GM18499 (cell line): Measurements from ENCODE around the gene POMC.
"Not testable (repeated sequence)": the region's sequence is repeated elsewhere in the genome, so short reads cannot be mapped to it uniquely, and the experiment has no call there.

Experiments
- ATAC-seq: cut with Tn5 transposase; IDR thresholded peaks from one replicate; pipeline ENCODE4 v1.9.1; 2021; ENCODE audit warnings: moderate number of reproducible peaks; ENCODE audit not compliant: insufficient read depth, unreplicated experiment

Gene POMC

DNA sequence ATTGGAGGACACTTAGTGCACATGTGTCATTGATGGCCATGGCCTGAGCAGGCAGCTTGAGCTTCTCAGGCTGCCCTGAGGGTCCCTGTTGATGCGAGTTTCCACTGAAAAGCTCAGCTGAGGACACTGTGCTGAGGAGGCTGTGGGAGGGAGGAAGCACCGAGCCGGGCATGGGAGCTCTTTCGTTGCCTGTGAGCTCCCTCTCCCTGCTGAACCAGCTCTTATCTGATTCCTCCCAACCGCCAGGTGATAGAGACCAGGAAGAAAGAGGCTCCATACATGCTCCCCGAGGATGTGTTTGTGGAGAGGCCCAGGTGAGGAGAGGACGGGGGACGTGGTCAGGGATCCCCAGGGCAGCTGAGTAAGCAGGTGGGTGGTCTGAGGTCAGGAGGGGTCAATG lies 27.3 kb downstream of the POMC start:
- no peak for ATAC-seq

DNA sequence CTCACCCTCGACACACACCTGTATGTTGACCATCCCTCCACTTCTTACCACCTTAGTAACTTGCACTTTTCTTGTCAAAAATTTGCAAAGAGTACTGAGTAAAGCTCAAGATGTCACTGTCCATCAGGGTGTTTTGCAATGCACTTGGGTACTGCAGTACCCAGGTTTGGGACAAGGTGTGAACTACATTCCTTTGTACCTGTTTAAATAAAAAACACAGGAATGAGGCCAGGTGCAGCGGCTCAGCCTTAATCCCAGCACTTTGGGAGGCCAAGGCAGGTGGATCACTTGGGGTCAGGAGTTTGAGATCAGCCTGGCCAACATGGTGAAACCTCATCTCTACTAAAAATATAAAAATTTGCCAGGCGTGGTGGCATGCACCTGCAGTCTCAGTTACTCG lies 27.8 kb downstream of the POMC start:
- ATAC-seq: not testable (repeated sequence)

DNA sequence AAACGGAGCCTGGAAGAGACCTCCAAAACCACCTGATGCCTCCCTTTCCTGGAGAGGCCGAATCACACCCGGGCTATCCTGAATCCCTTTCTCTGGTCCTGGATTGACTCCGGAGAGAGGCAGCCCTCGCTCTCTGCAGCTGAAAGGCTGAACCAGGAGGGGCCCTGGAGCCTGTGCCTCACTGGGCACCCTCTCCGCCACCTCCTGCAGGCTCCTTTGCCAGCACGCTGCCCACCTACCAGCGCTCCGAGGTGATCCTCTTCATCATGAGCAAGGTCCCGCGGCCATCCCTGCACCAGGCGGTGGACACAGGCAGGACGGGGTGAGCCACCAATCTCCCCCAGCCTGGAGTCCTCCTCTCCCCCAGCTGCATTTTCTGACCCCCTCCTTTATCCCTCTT lies 35.7 kb downstream of the POMC start:
- no peak for ATAC-seq

DNA sequence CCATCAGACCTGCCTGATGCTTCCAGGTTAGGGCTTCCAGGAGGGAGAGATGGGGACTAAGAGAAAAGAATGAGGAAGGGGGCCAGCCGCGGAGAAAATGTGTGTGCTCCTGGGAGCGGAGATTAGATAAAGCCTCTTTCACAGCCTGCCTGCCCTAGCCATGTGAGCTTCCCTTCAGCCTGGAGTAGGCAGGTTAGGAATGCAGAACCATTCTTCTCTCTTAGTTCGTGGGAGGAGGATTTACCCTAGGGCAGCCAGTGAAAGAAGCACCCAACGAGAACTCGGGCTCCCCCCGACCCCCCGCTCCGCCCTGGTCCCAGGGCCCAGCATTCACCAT lies 36.1 kb downstream of the POMC start:
- no peak for ATAC-seq

DNA sequence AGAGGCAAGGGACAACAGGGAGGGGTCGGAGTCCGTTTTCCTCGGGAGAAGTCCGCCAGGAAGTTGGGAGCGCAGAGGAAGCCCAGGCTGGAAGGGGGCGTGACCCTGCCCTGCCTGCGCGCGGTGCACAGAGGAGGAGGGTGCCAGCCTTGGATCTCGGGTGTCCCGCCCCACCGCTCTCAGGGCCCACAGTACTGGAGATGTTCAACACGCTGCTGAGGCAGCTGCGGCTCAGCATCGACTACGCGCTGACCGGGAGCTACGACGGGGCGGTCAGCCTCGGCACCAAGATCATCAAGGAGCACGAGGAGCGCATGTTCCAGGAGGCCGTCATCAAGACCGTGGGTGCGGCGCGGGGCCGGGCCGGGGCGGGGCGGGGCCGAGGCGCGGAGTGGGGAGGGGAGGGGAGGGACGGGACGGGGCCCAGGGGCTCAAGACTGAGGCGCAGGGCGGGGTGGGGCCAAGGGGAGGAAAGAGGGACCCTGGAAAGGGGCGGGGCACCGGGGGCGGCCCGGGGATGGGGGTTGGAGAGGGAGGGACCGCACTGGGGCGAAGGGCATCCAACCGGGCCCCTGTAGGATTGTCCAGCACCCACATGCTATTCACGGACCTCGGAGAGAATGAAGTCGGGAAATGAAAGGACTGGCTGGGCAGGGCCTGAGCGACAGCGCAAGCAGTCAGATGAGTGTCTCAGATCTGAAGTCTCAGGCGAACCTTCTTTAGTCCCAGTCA lies 36.6 kb downstream of the POMC start:
- no peak for ATAC-seq

DNA sequence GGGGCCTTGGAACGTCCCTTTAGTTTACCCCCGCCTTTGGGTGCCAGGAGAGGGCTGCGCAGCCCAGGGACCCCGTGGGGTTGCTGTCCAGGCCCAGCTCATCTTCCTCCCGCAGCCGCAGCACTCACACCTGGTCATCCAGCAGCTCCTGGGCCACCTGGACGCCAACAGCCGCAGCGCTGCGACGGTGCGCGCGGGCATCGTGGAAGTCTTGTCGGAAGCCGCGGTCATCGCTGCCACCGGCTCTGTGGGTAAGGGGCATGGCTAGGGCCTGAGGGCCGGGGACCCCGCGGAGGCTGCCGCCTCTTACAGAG lies 37.2 kb downstream of the POMC start:
- ATAC-seq: no peak

DNA sequence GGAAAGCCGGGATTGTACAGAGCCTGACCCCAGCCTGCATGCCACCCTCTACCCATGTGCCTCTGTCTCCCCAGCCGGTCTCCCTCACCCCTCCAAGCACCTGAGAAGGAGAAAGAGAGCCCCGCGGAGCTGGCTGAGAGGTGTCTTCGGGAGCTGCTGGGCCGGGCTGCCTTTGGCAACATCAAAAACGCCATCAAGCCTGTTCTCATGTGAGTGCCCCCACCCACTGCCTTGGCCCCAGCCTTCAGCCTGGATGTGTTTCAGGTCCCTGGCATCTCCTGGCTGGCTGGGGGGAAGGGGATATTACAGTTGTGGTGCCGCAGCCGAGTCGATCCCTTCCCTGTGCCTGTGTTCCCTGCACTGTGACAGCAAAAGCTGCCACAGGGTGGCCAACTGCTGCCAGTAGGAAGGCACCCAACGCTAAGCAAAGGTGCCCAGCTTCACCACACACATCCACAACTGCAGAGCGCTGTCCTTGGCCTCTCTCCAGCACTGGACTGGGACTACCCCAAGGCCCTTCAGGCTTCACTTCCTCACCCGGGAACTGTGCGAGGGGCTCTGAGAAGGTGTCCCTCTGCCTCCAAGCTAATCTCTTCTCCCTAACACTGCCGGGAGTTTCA lies 38.4 kb downstream of the POMC start:
- no peak for ATAC-seq

DNA sequence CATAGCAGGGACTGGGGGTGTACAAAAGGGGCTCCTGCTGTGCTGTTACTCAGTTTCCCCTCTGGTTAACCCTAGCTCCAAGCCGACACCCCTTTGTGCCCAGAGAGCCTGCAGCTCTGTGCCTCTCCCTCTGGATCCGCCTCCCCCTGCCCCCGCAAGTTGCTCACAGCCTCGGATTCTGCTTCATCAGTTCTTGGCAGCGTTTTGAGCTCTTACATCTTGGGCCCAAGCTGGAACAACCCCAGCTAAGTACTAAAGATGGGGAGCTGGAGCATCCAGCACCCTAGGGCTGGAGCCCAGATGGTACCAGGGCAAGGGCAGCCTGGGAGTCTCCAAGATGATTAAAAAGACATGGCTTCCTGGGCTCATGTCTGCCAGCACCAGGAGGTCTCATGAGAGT lies 40.7 kb downstream of the POMC start:
- no peak for ATAC-seq

DNA sequence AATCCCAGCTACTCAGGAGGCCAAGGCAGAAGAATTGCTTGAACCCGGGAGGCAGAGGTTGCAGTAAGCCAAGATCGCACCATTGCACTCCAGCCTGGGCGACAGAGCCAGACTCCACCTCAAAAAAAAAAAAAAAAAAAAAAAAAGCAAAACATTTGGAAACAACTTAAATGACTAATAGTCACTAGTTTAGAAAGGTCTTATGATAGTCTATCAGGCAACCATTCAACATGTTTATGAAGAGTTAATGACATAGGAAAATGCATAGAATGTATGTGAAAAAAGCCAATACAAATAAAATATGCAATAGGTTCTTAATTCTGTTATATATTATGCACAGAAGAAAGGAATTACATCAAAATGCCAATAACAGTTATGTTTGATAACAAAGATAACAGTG lies 41.3 kb downstream of the POMC start:
- ATAC-seq: not testable (repeated sequence)

DNA sequence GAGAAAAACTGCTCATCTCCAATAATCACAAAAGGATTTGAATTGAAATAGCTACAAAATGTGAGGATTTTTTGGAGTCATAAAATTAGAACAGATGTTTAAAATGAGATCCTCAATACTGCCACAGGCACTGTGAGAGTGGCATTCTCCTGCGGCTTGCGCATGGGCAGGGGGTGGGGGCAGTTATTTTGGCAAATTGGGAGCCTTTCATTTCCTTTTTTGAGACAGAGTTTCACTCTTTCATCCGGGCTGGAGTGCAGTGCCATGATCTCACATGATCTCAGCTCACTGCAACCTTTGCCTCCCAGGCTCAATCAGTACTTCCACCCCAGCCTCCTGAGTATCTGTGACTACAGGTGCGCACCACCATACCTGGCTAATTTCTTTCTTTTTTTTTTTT lies 42.4 kb downstream of the POMC start:
- ATAC-seq: no peak

DNA sequence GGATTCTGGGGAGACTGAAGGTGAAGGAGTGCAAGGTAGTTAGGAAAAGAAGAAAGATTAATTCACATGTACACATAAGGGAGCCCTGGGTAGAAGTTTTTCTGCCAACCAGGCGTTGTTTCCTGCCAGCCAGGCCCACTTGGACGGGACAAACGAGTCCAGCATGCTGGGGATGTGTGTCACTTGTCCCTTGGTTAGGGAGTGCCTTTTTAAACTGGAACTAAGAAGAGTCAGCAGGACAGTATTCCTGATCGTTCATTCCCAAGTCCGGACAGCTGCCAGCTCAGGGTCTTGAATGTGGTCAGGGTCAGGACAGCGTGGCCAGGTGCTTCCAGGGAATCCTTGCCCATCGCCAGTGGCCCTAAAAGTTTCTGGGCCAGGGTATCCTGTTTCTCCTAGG lies 43.2 kb downstream of the POMC start:
- ATAC-seq: no peak

DNA sequence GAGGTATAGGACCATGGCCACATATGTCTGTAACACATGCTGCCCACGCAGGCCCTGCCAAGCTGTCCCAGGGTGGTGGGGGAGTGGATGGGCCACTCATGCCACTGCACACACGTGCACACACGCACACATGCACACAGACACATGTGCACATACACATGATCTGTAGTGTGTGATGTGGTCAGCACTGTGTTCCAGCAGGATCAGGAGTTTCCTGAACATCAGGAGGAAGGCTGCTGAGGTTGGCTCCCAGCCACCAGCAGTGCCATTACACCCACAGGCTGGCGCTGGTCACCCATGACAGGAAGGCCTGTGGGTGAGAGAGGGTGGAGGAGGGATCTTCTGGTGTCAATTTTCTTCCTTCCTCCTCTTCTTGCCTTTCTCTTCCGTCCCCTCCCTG lies 44.7 kb downstream of the POMC start:
- ATAC-seq: no peak

DNA sequence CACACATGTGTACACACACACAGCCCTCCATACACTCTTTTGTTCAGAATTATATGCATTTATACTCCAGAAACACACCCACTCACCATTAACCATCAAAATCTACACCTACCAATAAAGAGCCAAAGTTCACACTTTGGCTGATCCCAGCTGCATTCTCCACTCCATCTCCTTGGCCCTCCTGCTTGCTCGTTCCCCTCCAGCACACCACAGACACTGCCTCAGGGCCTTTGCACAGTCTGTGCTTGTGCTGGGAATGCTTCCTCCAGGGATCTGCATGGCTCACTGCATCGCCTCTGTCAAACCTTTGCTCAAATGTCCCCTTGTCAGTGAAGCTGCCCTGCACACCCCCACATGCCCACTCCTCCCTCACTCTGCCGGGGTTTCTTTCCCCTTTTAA lies 46.0 kb downstream of the POMC start:
- ATAC-seq: no peak

DNA sequence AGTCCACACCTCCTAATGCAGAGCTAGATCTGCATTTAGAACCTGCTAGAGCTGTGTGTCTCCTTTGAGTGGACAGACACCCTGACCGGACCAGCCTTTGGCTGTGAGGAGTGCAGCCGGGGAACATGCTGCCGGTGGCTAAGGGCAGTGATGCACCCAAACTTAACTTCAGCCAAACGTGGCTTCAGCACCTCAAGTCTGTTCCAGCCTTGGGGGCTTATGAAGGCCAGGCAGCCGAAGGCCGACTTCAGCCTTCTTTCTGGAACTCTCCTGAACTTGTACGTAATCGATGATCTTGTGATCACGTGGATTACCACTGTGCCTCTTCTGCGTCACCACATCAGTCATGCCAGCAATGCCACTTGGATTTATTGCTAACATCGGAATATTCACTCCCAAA lies 49.1 kb downstream of the POMC start:
- ATAC-seq: no peak

DNA sequence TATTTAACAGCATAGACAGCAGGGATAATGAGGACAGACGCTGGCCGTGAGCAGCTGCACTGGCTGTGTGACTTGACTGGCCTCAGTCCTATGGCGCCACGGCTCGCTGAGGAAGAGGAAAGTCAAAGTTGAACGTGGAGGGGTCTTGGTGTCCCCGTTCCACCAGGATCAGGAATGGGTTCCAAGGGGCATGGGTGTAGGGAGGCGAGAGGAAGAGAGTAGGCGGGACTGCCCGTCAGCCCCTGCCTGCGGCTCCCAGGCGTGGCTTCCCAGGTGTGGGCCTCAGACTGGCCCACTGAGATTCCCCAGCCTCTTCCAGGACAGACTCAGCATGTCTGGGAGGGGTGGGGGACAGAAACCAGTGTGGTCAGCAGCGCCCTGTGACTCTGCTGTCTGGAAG lies 51.4 kb downstream of the POMC start:
- no peak for ATAC-seq

DNA sequence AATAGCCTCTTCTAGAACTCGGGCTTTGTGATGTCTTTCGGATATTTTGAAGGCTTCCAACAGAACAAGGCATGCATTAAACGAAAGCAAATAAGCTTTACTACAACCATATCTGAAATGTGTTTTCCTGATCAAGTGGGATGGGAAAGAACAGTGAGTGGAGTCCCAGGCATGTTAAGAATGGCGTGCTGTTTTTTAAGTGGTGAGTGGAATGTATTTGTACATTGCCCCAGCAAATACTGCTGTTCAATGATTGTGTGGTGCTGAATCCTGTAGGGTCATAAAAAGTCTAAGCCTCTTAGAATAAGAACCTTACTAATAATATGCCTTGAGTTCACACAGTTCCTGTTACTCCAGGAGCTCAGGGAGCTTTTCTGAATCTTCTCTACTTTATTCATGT lies 52.5 kb downstream of the POMC start:
- no peak for ATAC-seq

DNA sequence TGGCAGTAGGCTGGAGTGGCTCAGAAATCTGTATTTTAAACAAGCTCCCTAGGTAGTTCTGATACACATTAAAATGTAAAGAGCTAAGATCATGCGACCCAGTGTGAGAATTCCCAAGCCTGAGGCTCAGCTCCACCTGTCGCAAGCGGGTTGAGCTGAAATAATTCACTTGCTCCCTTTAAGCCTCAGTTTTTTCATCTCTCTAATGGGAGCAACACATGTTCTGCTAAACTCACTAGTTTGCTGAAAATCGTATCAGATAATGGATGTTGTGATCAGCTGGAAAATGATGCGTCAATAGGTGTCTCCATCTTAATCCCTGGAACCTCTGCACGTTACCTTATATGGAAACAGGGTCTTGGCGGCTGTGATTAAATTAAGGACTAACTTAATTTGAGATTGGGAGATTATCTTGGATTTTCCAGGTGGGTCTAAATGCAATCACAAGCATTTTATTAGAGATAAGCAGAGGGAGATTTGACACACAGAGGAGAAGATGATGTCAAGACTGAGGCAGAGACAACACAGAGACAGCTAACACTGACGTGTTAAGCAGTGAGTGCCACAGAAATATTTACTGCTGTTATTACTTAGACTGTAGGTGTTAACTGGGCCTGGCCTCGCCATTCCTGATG lies 53.0 kb downstream of the POMC start:
- no peak for ATAC-seq

DNA sequence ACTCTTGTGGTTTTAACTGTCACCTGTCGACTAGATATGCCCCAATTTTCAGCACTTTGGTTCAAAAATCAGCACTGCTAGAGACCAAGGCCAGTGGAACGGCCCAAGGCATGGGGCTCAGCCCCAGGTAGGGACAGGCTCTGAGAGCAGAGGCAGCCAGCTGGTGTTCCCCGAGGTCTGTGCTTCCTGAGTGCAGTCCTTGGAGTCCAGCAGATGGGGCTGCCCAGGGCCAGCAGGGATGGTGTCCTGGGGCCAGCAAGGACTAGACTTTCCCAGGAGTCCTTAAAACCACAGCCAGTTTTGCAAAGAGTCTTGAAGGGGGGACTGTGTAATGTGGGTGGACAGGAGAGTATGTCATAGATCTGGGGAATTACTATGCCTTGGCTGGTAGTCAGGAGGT lies 56.3 kb downstream of the POMC start:
- ATAC-seq: no peak
